HL-60 (cell line): ENCODE results near the gene PAFAH1B2.

Experiments
- CTCF ChIP-seq: IDR thresholded peaks from one replicate; pipeline ENCODE4 v1.5.1; 2011; ENCODE audit warnings: low read length, control low read depth, inconsistent platforms; ENCODE audit not compliant: insufficient read depth
- GABPA ChIP-seq: IDR thresholded peaks from 2 replicates; pipeline ENCODE4 v1.6.1; 2012; ENCODE audit warnings: low read depth
- POLR2AphosphoS5 ChIP-seq: IDR thresholded peaks from 2 replicates; pipeline ENCODE4 v1.6.1; 2012; ENCODE audit warnings: low read depth
- REST ChIP-seq: IDR thresholded peaks from 2 replicates; pipeline ENCODE4 v1.6.1; 2012; ENCODE audit warnings: low read depth; ENCODE audit not compliant: insufficient replicate concordance
- SPI1 ChIP-seq: IDR thresholded peaks from 2 replicates; pipeline ENCODE4 v1.6.1; 2012; ENCODE audit warnings: low read depth, mild to moderate bottlenecking, borderline replicate concordance

- TF ChIP-seq SPI1: no peak
- no peak for TF ChIP-seq CTCF
- no peak for TF ChIP-seq REST
- no peak for TF ChIP-seq POLR2AphosphoS5
- no peak for TF ChIP-seq GABPA
Measured at GRCh38 chr11:117171007-117171403, 26.9 kb downstream of the PAFAH1B2 start.
